Endodermal cell (in vitro differentiated cells): ENCODE results near the gene TRIM36. TPM values are rescaled to one million over a fixed set of nuclear protein-coding genes. Genes with fewer than 3 reads are reported as not detected.

ENCODE experiments used
- DNase-seq: peaks from one replicate; pipeline ENCODE4 v3.0.0-alpha.2; 2017
- H3K27ac ChIP-seq: 2 replicates; pipeline ENCODE4 v1.5.1; 2013; ENCODE audit warnings: mild to moderate bottlenecking, low read depth, low read length, moderate library complexity
- H3K27me3 ChIP-seq: 2 replicates; pipeline ENCODE4 v1.6.1; 2013; ENCODE audit warnings: mild to moderate bottlenecking, low read length, moderate library complexity; ENCODE audit not compliant: insufficient read depth, control insufficient read depth, poor library complexity, severe bottlenecking
- H3K36me3 ChIP-seq: 2 replicates; pipeline ENCODE4 v1.7.0; 2013; ENCODE audit warnings: mild to moderate bottlenecking, low read length, moderate library complexity; ENCODE audit not compliant: control insufficient read depth, insufficient read depth
- H3K4me1 ChIP-seq: one replicate; pipeline ENCODE4 v1.7.0; 2013; ENCODE audit warnings: low read length; ENCODE audit not compliant: control insufficient read depth, insufficient read depth
- H3K4me3 ChIP-seq: 2 replicates; pipeline ENCODE4 v1.5.1; 2013; ENCODE audit warnings: mild to moderate bottlenecking, low read length, moderate library complexity
- H3K9ac ChIP-seq: 2 replicates; pipeline ENCODE4 v1.6.1; 2013; ENCODE audit warnings: mild to moderate bottlenecking, low read length, moderate library complexity; ENCODE audit not compliant: poor library complexity, severe bottlenecking; ENCODE audit errors: extremely low read depth
- H3K9me3 ChIP-seq: 2 replicates; pipeline ENCODE4 v1.6.1; 2013; ENCODE audit warnings: mild to moderate bottlenecking, low read length, moderate library complexity; ENCODE audit not compliant: control insufficient read depth
- H3K27ac Mint-ChIP-seq: 2 replicates; pipeline ENCODE4 v1.8.0; 2020; ENCODE audit warnings: mixed read lengths
- H3K27me3 Mint-ChIP-seq: 2 replicates; pipeline ENCODE4 v1.8.0; 2021; ENCODE audit warnings: mild to moderate bottlenecking, mixed read lengths; ENCODE audit not compliant: insufficient read depth
- H3K36me3 Mint-ChIP-seq: 2 replicates; pipeline ENCODE4 v1.8.0; 2020; ENCODE audit warnings: low read depth, mixed read lengths
- H3K4me1 Mint-ChIP-seq: 2 replicates; pipeline ENCODE4 v1.8.0; 2020; ENCODE audit warnings: mixed read lengths
- H3K4me3 Mint-ChIP-seq: 2 replicates; pipeline ENCODE4 v1.8.0; 2020; ENCODE audit warnings: mild to moderate bottlenecking, moderate library complexity, mixed read lengths
- H3K9me3 Mint-ChIP-seq: 2 replicates; pipeline ENCODE4 v1.8.0; 2020; ENCODE audit warnings: mild to moderate bottlenecking, mixed read lengths
- CTCF ChIP-seq: fragments of 200-600 bp; sonication (generic); conservative IDR thresholded peaks from 2 replicates; pipeline ENCODE4 v1.5.0; 2021; ENCODE audit warnings: antibody characterized with exemption, mild to moderate bottlenecking
- WGBS, 2 experiments: methylation state at CpG; one replicate each; pipeline versions ENCODE4 v1.1.5 to v1.1.7; 2013; ENCODE audit warnings: missing lambda C conversion rate in 2 of 2, mixed read lengths in 1 of 2; ENCODE audit not compliant: insufficient coverage in 1 of 2, insufficient read length in 1 of 2; 5-methylcytosine and 5-hydroxymethylcytosine counted together
- total RNA-seq, 2 donors: library from RNA; stranded (reverse); fragmentation: NEBNext Ultra II Directional in 1 of 2; extraction: Animal tissue kit (Norgen Biotek cat#: 25700) in 1 of 2; gene quantifications; 2 replicates in 1 of 2; 3 replicates in 1 of 2; pipeline ENCODE4 v1.2.1, GENCODE V29; 2021

TRIM36 gene
- total RNA-seq, 2 donors from 2014 or later = 13.3 to 17.3 TPM

GRCh38 chr5:115193295-115193694 is 23.6 kb upstream of the TRIM36 start:
- Histone ChIP-seq H3K4me1 (peaks cover 8% of the 10 kb centered on the region), H3K27me3 (peaks cover 5% of the 10 kb centered on the region), H3K9me3 (no peaks in the 10 kb centered on the region), H3K27ac (no peak overlapping the region), H3K9ac (no peak overlapping the region), H3K36me3 (no peaks in the 10 kb centered on the region), H3K4me3 (no peak overlapping the region)
- H3K36me3 Mint-ChIP-seq = no peaks in the 10 kb centered on the region
- peaks cover 20% of the 10 kb centered on the region for H3K4me1 Mint-ChIP-seq
- no peak overlapping the region for H3K4me3 Mint-ChIP-seq
- no peak for DNase-seq
- no peak for TF ChIP-seq CTCF
- H3K27ac Mint-ChIP-seq = no peak overlapping the region
- H3K9me3 Mint-ChIP-seq = no peaks in the 10 kb centered on the region
- H3K27me3 Mint-ChIP-seq = peaks cover 6% of the 10 kb centered on the region

- TF ChIP-seq CTCF = no peak
- Histone ChIP-seq H3K4me3 (no peak overlapping the region), H3K9ac (no peak overlapping the region), H3K9me3 (no peaks in the 10 kb centered on the region), H3K27me3 (peaks cover 5% of the 10 kb centered on the region), H3K36me3 (no peaks in the 10 kb centered on the region), H3K27ac (no peak overlapping the region), H3K4me1 (peaks cover 8% of the 10 kb centered on the region)
- 100% methylated on average over 1 of the region's 1 CpG; no CpG with 5 or more reads in 1 of the 2 experiments for WGBS, 2 experiments
- Mint-ChIP-seq H3K27me3 (peaks cover 8% of the 10 kb centered on the region), H3K27ac (no peak overlapping the region), H3K4me3 (no peak overlapping the region), H3K9me3 (no peaks in the 10 kb centered on the region), H3K36me3 (no peaks in the 10 kb centered on the region), H3K4me1 (peaks cover 20% of the 10 kb centered on the region)
- no peak for DNase-seq
Measured at GRCh38 chr5:115192098-115192497, 22.4 kb upstream of the TRIM36 start.

GRCh38 chr5:115191474-115192031 is 21.8 kb upstream of the TRIM36 start:
- no peaks in the 10 kb centered on the region for H3K9me3 Mint-ChIP-seq

More at GRCh38 chr5:115191474-115192031, 21.8 kb upstream of the TRIM36 start:
- Histone ChIP-seq H3K36me3 (no peaks in the 10 kb centered on the region), H3K9ac (no peak overlapping the region), H3K4me3 (no peak overlapping the region), H3K27ac (no peak overlapping the region), H3K9me3 (no peaks in the 10 kb centered on the region), H3K4me1 (peaks cover 8% of the 10 kb centered on the region), H3K27me3 (peaks cover 5% of the 10 kb centered on the region)
- H3K4me3 Mint-ChIP-seq = no peak overlapping the region
- H3K4me1 Mint-ChIP-seq = peaks cover 20% of the 10 kb centered on the region
- H3K36me3 Mint-ChIP-seq = no peaks in the 10 kb centered on the region
- no peak overlapping the region for H3K27ac Mint-ChIP-seq
- 90 to 91% methylated on average over 3 to 8 of the region's 8 CpGs for WGBS, 2 experiments
- DNase-seq = no peak
- TF ChIP-seq CTCF = no peak
- H3K27me3 Mint-ChIP-seq = peaks cover 8% of the 10 kb centered on the region
